Measurements from ENCODE around the gene OMA1. TPM values are rescaled to one million over a fixed set of nuclear protein-coding genes. Genes with fewer than 3 reads are reported as not detected.
"Not testable (repeated sequence)": the region's sequence is repeated elsewhere in the genome, so short reads cannot be mapped to it uniquely, and the experiment has no call there.

OMA1 gene
- total RNA-seq, 1 donor from 2014 or later, result 9.3 TPM

- H3K4me1 Mint-ChIP-seq (ENCODE audit: low read depth), result peaks cover 15% of the 10 kb centered on the region
- TF ChIP-seq CTCF (IDR thresholded peaks at IDR 0.05), result no peak
- no peaks in the 10 kb centered on the region for H3K9me3 Mint-ChIP-seq (ENCODE audit: low read depth)
- DNase-seq (ENCODE audit: low spot score), result no peak
- no peaks in the 10 kb centered on the region for H3K27me3 Mint-ChIP-seq (ENCODE audit: low read depth)
- no peak overlapping the region for H3K4me3 Mint-ChIP-seq (ENCODE audit: unreplicated experiment)
- H3K36me3 Mint-ChIP-seq (ENCODE audit: low read depth), result no peaks in the 10 kb centered on the region
- no peak overlapping the region for H3K27ac Mint-ChIP-seq (ENCODE audit: unreplicated experiment)
These were observed 3.3 kb downstream of the OMA1 start for GRCh38 chr1:58543260-58543659.

GRCh38 chr1:58539553-58539952 is 7.0 kb downstream of the OMA1 start:
- Mint-ChIP-seq H3K27me3 (ENCODE audit: low read depth) (no peaks in the 10 kb centered on the region), H3K4me1 (ENCODE audit: low read depth) (no peaks in the 10 kb centered on the region), H3K36me3 (ENCODE audit: low read depth) (no peaks in the 10 kb centered on the region), H3K4me3 (ENCODE audit: unreplicated experiment) (no peak overlapping the region), H3K27ac (ENCODE audit: unreplicated experiment) (no peak overlapping the region), H3K9me3 (ENCODE audit: low read depth) (no peaks in the 10 kb centered on the region)
- no peak for TF ChIP-seq CTCF (IDR thresholded peaks at IDR 0.05)
- no peak for DNase-seq (ENCODE audit: low spot score)

GRCh38 chr1:58538821-58539220 is 7.7 kb downstream of the OMA1 start:
- Mint-ChIP-seq H3K27me3 (ENCODE audit: low read depth) (no peaks in the 10 kb centered on the region), H3K4me1 (ENCODE audit: low read depth) (no peaks in the 10 kb centered on the region), H3K9me3 (ENCODE audit: low read depth) (no peaks in the 10 kb centered on the region)

GRCh38 chr1:58531842-58532241 is 14.7 kb downstream of the OMA1 start:
- H3K36me3 Mint-ChIP-seq (ENCODE audit: low read depth); DNase-seq (ENCODE audit: low spot score); H3K27me3 Mint-ChIP-seq (ENCODE audit: low read depth); H3K4me3 Mint-ChIP-seq (ENCODE audit: unreplicated experiment); H3K4me1 Mint-ChIP-seq (ENCODE audit: low read depth); H3K9me3 Mint-ChIP-seq (ENCODE audit: low read depth); H3K27ac Mint-ChIP-seq (ENCODE audit: unreplicated experiment): not testable (repeated sequence)

More at GRCh38 chr1:58538821-58539220, 7.7 kb downstream of the OMA1 start:
- Mint-ChIP-seq H3K27ac (ENCODE audit: unreplicated experiment) (no peak overlapping the region), H3K4me3 (ENCODE audit: unreplicated experiment) (no peak overlapping the region), H3K36me3 (ENCODE audit: low read depth) (no peaks in the 10 kb centered on the region)
- no peak for TF ChIP-seq CTCF (IDR thresholded peaks at IDR 0.05)
- DNase-seq (ENCODE audit: low spot score), result no peak

GRCh38 chr1:58529284-58529683 is 17.2 kb downstream of the OMA1 start:
- H3K27me3 Mint-ChIP-seq (ENCODE audit: low read depth), result no peaks in the 10 kb centered on the region
- H3K4me3 Mint-ChIP-seq (ENCODE audit: unreplicated experiment), result no peak overlapping the region
- H3K36me3 Mint-ChIP-seq (ENCODE audit: low read depth), result no peaks in the 10 kb centered on the region
- no peak for DNase-seq (ENCODE audit: low spot score)
- no peak overlapping the region for H3K27ac Mint-ChIP-seq (ENCODE audit: unreplicated experiment)
- H3K9me3 Mint-ChIP-seq (ENCODE audit: low read depth), result no peaks in the 10 kb centered on the region
- TF ChIP-seq CTCF (IDR thresholded peaks at IDR 0.05), result no peak
- no peaks in the 10 kb centered on the region for H3K4me1 Mint-ChIP-seq (ENCODE audit: low read depth)

- no peaks in the 10 kb centered on the region for H3K36me3 Mint-ChIP-seq (ENCODE audit: low read depth)
- no peaks in the 10 kb centered on the region for H3K27me3 Mint-ChIP-seq (ENCODE audit: low read depth)
- H3K27ac Mint-ChIP-seq (ENCODE audit: unreplicated experiment), result no peak overlapping the region
- DNase-seq (ENCODE audit: low spot score), result no peak
- TF ChIP-seq CTCF (IDR thresholded peaks at IDR 0.05), result no peak
- no peaks in the 10 kb centered on the region for H3K9me3 Mint-ChIP-seq (ENCODE audit: low read depth)
- no peaks in the 10 kb centered on the region for H3K4me1 Mint-ChIP-seq (ENCODE audit: low read depth)
- H3K4me3 Mint-ChIP-seq (ENCODE audit: unreplicated experiment), result no peak overlapping the region
These were observed 18.0 kb downstream of the OMA1 start for GRCh38 chr1:58528518-58528917.

Data from chondrocyte (in vitro differentiated cells).